Heart left ventricle (tissue), 13 donors: ENCODE results near the gene DCX.

Experiments
- CTCF ChIP-seq, 12 donors: fragments of 200-600 bp; sonication (generic) in 4 of 12; IDR thresholded peaks; one replicate each; pipeline versions ENCODE4 v1.5.0 to v1.8.0; 2018 to 2022; ENCODE audit warnings: antibody characterized with exemption in 12 of 12, mild to moderate bottlenecking in 5 of 12
- POLR2A ChIP-seq, 2 donors: fragments of 450-650 bp; IDR thresholded peaks; one replicate each; pipeline ENCODE4 v1.6.1; 2017; ENCODE audit warnings: antibody characterized with exemption in 2 of 2, mild to moderate bottlenecking in 2 of 2, moderate library complexity in 2 of 2
- donor health status: ischemic (EF 13 %, LVEDD 7.1; RV severe dilation, severe dysfunction).
- donor health status: DM: no; HTN: yes; CAD: no.
- donor health status: DM: no; HTN: no; CAD: no.
- donor health status: ischemic (EF 25% LVEDD 6.9; RV normal size, moderate dysfunction).
- donor health status: ischemic (EF 25% LVEDD 5.7; RV mildly dilated, moderate dysfunction).
- donor health status: ischemic (EF 35%, LVEDD 5.7; RV mildly dilated, moderate dysfunction).
- donor health status: nonischemic (EF 11% LVEDD 7.7; RV severe dilation, severe dysfunction).
- donor health status: DM: yes; HTN: yes; CAD: no.
- donor health status: PGD.
- donor health status: ischemic (EF 29% LVEDD 5.4; RV normal size, mild dysfunction).
- donor health status: nonischemic (EF 23%, LVEDD 6.1; RV moderate dilation, normal function).

GRCh38 chrX:111352424-111352823 is 59.6 kb downstream of the DCX start:
- TF ChIP-seq CTCF (IDR thresholded peaks at IDR 0.05) (no peak), POLR2A (IDR thresholded peaks at IDR 0.05) (no peak)
